ENCODE results near the gene ITGB8.
A peak's percentile ranks its signal among the peaks of the same experiment; 100 is the strongest.

The ITGB8 gene

DNA sequence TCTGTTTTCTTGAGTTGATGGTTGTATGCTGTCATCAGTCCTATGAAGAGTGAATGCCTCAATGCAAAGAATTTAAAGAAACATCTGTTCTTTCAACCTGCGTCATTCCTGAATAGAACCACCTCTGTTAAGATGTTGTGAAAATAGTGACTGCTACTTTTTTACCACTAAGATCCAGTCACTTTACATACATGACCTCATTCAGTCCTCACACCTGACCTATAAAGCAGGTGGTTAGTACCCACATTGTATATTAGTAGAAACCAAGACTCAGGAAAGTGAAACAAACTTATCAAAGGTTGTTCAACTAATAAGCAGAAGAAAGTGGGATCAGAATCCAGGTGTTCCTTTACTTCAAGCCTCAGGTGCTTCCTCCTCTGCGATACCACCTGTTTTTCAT lies 64.8 kb downstream of the ITGB8 start:
- TF ChIP-seq, protein P1, sequence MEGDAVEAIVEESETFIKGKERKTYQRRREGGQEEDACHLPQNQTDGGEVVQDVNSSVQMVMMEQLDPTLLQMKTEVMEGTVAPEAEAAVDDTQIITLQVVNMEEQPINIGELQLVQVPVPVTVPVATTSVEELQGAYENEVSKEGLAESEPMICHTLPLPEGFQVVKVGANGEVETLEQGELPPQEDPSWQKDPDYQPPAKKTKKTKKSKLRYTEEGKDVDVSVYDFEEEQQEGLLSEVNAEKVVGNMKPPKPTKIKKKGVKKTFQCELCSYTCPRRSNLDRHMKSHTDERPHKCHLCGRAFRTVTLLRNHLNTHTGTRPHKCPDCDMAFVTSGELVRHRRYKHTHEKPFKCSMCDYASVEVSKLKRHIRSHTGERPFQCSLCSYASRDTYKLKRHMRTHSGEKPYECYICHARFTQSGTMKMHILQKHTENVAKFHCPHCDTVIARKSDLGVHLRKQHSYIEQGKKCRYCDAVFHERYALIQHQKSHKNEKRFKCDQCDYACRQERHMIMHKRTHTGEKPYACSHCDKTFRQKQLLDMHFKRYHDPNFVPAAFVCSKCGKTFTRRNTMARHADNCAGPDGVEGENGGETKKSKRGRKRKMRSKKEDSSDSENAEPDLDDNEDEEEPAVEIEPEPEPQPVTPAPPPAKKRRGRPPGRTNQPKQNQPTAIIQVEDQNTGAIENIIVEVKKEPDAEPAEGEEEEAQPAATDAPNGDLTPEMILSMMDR (IDR thresholded peaks at IDR 0.05; ENCODE audit: insufficient read depth, low read length), result no peak
- TF ChIP-seq, protein P2, sequence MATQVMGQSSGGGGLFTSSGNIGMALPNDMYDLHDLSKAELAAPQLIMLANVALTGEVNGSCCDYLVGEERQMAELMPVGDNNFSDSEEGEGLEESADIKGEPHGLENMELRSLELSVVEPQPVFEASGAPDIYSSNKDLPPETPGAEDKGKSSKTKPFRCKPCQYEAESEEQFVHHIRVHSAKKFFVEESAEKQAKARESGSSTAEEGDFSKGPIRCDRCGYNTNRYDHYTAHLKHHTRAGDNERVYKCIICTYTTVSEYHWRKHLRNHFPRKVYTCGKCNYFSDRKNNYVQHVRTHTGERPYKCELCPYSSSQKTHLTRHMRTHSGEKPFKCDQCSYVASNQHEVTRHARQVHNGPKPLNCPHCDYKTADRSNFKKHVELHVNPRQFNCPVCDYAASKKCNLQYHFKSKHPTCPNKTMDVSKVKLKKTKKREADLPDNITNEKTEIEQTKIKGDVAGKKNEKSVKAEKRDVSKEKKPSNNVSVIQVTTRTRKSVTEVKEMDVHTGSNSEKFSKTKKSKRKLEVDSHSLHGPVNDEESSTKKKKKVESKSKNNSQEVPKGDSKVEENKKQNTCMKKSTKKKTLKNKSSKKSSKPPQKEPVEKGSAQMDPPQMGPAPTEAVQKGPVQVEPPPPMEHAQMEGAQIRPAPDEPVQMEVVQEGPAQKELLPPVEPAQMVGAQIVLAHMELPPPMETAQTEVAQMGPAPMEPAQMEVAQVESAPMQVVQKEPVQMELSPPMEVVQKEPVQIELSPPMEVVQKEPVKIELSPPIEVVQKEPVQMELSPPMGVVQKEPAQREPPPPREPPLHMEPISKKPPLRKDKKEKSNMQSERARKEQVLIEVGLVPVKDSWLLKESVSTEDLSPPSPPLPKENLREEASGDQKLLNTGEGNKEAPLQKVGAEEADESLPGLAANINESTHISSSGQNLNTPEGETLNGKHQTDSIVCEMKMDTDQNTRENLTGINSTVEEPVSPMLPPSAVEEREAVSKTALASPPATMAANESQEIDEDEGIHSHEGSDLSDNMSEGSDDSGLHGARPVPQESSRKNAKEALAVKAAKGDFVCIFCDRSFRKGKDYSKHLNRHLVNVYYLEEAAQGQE (IDR thresholded peaks at IDR 0.05; ENCODE audit: insufficient replicate concordance, low read depth), result no peak
- TF ChIP-seq POLR2AphosphoS5 (IDR thresholded peaks at IDR 0.05; ENCODE audit: low read depth) (no peak), GABPA (IDR thresholded peaks at IDR 0.05; ENCODE audit: low read depth) (no peak), SPI1 (IDR thresholded peaks at IDR 0.05; ENCODE audit: borderline replicate concordance, low read depth) (no peak)

DNA sequence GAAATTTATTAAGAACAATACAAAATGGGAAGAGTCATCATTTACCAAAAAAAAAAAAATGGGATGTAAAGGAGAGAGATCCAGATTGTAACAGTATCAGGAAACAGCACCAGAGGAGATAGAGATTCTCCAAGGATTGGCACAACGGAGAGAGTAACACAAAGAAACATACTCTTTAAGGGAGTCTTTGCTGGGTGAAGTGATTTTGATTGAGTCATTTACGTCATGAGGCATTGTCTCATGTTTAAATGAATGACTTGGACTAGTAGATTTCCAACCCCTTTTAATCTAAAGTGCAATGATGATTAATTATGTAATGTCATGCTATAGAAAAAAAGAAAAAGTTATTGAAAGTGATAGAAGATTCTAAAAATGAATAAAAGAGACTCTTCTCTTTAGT lies 68.8 kb downstream of the ITGB8 start:
- TF ChIP-seq POLR2AphosphoS5 (IDR thresholded peaks at IDR 0.05; ENCODE audit: low read depth) (no peak), SPI1 (IDR thresholded peaks at IDR 0.05; ENCODE audit: borderline replicate concordance, low read depth) (no peak), GABPA (IDR thresholded peaks at IDR 0.05; ENCODE audit: low read depth) (no peak)
- TF ChIP-seq, protein P2 (IDR thresholded peaks at IDR 0.05; ENCODE audit: insufficient replicate concordance, low read depth), result no peak
- TF ChIP-seq, protein P1 (IDR thresholded peaks at IDR 0.05; ENCODE audit: insufficient read depth, low read length), result no peak
- Histone ChIP-seq H3K27me3 (ENCODE audit: insufficient read depth, poor library complexity, severe bottlenecking) (no peaks in the 10 kb centered on the region), H3K4me3 (replicated peaks; ENCODE audit: insufficient read depth, low read length) (no peak overlapping the region), H3K27ac (replicated peaks) (no peak overlapping the region)
- DNase-seq (ENCODE audit: low read depth in 1 of 2, low spot score in 1 of 2), result no peak

More for the DNA sequence above, 64.8 kb downstream of the ITGB8 start:
- no peak for DNase-seq (ENCODE audit: low read depth in 1 of 2, low spot score in 1 of 2)
- no peak overlapping the region for H3K4me3 ChIP-seq (replicated peaks; ENCODE audit: insufficient read depth, low read length)
- H3K27ac ChIP-seq (replicated peaks), result 0 out of 2 replicates have a peak overlapping the region, but pooled peaks have one; percentile 0
- H3K27me3 ChIP-seq (ENCODE audit: insufficient read depth, poor library complexity, severe bottlenecking), result no peaks in the 10 kb centered on the region

DNA sequence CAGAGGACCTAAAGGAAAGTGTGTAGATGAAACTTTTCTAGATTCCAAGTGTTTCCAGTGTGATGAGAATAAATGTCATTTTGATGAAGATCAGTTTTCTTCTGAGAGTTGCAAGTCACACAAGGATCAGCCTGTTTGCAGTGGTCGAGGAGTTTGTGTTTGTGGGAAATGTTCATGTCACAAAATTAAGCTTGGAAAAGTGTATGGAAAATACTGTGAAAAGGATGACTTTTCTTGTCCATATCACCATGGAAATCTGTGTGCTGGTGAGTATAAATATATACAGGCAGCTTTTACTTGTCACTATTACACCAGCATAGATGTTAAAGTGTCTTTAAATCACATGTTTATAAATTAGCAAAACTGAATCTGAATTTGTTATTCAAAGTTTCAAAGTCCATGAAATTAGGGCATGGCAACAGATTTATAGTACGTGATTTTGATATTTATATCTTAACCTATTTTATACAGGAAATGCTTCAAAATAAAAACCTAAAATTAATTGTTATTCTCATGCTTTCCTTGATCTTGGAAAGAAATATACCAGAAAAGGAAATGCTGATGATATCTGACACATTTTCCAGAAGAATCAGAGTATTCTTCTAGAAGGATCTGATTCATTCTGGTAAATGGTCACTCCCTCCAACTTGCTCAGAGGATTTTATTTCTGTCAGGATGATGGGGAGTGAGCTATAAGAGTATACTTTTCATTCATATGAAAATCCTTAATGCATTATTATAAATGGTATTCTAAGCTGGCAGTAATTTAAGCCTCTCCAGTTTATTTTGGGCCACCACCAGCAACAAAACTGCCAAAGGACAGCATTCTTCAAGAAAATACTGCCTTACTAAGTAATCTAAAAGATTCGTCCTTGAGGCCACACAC lies 71.4 kb downstream of the ITGB8 start:
- no peak overlapping the region for H3K27ac ChIP-seq (replicated peaks)
- DNase-seq (ENCODE audit: low read depth in 1 of 2, low spot score in 1 of 2), result no peak
- H3K27me3 ChIP-seq (ENCODE audit: insufficient read depth, poor library complexity, severe bottlenecking), result no peaks in the 10 kb centered on the region
- TF ChIP-seq, protein P2 (IDR thresholded peaks at IDR 0.05; ENCODE audit: insufficient replicate concordance, low read depth), result no peak
- TF ChIP-seq GABPA (IDR thresholded peaks at IDR 0.05; ENCODE audit: low read depth), result no peak
- TF ChIP-seq SPI1 (IDR thresholded peaks at IDR 0.05; ENCODE audit: borderline replicate concordance, low read depth), result no peak
- no peak for TF ChIP-seq POLR2AphosphoS5 (IDR thresholded peaks at IDR 0.05; ENCODE audit: low read depth)
- TF ChIP-seq, protein P1 (IDR thresholded peaks at IDR 0.05; ENCODE audit: insufficient read depth, low read length), result no peak
- H3K4me3 ChIP-seq (replicated peaks; ENCODE audit: insufficient read depth, low read length), result no peak overlapping the region
